GM12872 (cell line): ENCODE measurements around the gene CTIF.

Experiments used
- TF ChIP-seq, protein P1 (sequence below): IDR thresholded peaks from 3 replicates; pipeline ENCODE4 v1.5.1; 2011; ENCODE audit warnings: low read depth, mild to moderate bottlenecking, low read length, moderate library complexity; ENCODE audit not compliant: insufficient read depth

CTIF gene

DNA sequence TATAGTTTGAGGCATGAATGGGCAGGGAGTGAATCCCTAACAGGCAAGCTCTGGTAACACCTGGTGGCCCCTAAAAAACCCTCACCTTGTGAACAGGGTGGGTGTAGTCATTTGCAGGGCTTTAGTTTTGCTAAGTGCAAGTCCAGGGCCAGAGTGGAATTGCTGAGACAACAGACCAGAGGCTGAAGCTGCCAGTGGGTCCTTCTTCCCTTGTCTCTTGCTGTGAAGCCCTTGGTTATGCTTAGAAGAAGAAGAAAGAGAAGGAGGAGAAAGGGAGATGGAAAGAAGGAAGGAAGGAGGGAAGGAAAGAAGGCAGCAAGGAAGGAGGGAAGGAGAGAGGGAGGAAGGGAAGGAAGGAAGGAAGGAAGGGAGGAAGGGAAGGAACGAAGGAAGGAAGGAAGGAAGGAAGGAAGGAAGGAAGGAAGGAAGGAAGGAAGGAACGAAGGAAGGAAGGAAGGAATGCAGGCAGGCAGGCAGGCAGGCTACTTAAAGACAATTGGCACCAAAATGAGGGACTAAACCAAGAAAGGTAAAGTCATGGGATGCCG, 366.1 kb downstream of the CTIF start:
- TF ChIP-seq, protein P1, sequence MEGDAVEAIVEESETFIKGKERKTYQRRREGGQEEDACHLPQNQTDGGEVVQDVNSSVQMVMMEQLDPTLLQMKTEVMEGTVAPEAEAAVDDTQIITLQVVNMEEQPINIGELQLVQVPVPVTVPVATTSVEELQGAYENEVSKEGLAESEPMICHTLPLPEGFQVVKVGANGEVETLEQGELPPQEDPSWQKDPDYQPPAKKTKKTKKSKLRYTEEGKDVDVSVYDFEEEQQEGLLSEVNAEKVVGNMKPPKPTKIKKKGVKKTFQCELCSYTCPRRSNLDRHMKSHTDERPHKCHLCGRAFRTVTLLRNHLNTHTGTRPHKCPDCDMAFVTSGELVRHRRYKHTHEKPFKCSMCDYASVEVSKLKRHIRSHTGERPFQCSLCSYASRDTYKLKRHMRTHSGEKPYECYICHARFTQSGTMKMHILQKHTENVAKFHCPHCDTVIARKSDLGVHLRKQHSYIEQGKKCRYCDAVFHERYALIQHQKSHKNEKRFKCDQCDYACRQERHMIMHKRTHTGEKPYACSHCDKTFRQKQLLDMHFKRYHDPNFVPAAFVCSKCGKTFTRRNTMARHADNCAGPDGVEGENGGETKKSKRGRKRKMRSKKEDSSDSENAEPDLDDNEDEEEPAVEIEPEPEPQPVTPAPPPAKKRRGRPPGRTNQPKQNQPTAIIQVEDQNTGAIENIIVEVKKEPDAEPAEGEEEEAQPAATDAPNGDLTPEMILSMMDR: no peak

GRCh38 chr18:48905513-48905912, 366.7 kb downstream of the CTIF start:
- TF ChIP-seq, protein P1: no peak

DNA sequence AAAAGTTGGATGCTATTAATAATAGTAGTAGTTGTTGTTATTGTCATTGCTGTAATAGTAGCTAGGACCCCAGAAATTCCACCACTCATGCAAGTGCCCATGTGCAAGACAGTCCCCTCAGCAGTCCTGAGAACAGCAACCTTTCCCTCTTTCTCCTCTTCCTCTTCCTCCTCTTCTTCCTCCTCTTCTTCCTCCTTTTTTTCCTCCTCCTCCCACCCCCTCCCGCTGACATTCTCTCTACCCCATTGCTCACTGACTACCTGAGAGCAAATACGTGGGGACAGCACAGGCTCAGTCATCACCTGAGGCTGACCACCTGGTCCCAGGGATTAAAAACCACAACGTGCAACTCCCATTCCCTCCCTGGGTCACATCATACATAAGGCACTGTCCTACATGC, 370.1 kb downstream of the CTIF start:
- TF ChIP-seq, protein P1: no peak

DNA sequence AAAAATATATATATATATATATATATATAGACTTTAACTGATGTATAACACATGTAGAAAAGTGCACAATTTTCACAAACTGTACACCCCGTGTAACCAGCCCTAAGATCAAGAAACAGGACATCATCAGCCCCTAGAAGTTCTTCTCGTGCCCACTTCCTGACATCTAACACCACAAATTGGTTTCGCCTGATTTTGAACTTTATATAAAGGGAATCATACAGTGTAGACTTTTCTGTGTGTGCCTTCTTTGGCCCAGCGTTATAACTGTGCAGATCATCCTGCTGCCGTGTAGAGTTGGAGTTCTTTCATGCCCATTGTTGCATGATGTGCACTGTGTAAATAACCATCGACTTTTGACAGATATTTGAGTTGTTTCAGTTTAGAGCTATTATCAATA, 370.9 kb downstream of the CTIF start:
- TF ChIP-seq, protein P1: no peak

GRCh38 chr18:48910972-48911545, 372.2 kb downstream of the CTIF start:
- TF ChIP-seq, protein P1: no peak
